DND-41 (cell line): Measurements from ENCODE around the gene ABCA12.

Experiments
- CTCF ChIP-seq: IDR thresholded peaks from 2 replicates; pipeline ENCODE4 v1.5.1; 2012; ENCODE audit warnings: borderline replicate concordance, low read length, moderate library complexity, mild to moderate bottlenecking; ENCODE audit not compliant: poor library complexity, severe bottlenecking; ENCODE audit errors: extremely low read depth
- EZH2 ChIP-seq: IDR thresholded peaks from 3 replicates; pipeline ENCODE4 v1.6.1; 2012; ENCODE audit warnings: borderline replicate concordance, low read depth, mild to moderate bottlenecking, moderate library complexity, low read length, inconsistent platforms; ENCODE audit not compliant: severe bottlenecking

DNA sequence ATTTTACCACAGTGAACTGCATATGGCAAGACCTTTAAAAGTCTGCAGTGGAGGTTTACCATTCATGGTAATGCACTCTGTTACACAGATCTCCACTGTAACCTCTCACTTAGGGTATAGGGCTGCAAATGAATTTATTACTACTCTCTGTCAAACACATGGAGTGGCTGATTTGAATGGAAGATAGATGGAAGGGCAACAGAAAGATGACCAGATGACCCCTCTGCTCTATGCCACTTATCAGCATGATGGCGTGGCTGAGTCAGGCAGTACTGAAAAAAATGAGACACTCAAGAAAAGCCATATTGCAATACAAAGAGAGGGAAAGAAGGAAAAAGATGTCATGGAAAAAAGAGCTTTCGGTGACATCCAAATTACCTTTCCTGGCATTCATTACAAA, 72.3 kb downstream of the ABCA12 start:
- TF ChIP-seq CTCF = no peak
- TF ChIP-seq EZH2 = no peak
